Measurements from ENCODE around the gene SPATA7. TPM values are rescaled to one million over a fixed set of nuclear protein-coding genes. Genes with fewer than 3 reads are reported as not detected.
A peak's percentile ranks its signal among the peaks of the same experiment; 100 is the strongest.
"Not testable (repeated sequence)": the region's sequence is repeated elsewhere in the genome, so short reads cannot be mapped to it uniquely, and the experiment has no call there.

SPATA7 gene
- polyA plus RNA-seq, 1 of the 3 experiments (the other 2 are of a cell fraction): 3.5 TPM

- H4K20me1 ChIP-seq (ENCODE audit: insufficient read depth): no peaks in the 10 kb centered on the region
- H2AFZ ChIP-seq (ENCODE audit: low read depth): no peak overlapping the region
- H3K4me1 ChIP-seq (ENCODE audit: control insufficient read depth in 1 of 2, insufficient read depth in 2 of 2, low read depth in 1 of 2, low read length in 1 of 2): peaks cover 0 to 3% of the 10 kb centered on the region in 2 experiments; a peak in 1 of 4 replicates
- no peak overlapping the region for H3K4me2 ChIP-seq
- no peaks in the 10 kb centered on the region for H3K9me3 ChIP-seq
- WGBS (ENCODE audit: low lambda C conversion rate): 8% methylated on average over 3 of the region's 3 CpGs
- TF ChIP-seq EP300 (IDR thresholded peaks at IDR 0.05; ENCODE audit: borderline replicate concordance in 1 of 2, low read depth in 1 of 2, low read length in 1 of 2): no peak
- TF ChIP-seq RAD21 (IDR thresholded peaks at IDR 0.05; ENCODE audit: low read length): peak; percentile 66
- TF ChIP-seq SMC3 (IDR thresholded peaks at IDR 0.05; ENCODE audit: low read depth, low read length): peak; percentile 46
- TF ChIP-seq, protein P1, sequence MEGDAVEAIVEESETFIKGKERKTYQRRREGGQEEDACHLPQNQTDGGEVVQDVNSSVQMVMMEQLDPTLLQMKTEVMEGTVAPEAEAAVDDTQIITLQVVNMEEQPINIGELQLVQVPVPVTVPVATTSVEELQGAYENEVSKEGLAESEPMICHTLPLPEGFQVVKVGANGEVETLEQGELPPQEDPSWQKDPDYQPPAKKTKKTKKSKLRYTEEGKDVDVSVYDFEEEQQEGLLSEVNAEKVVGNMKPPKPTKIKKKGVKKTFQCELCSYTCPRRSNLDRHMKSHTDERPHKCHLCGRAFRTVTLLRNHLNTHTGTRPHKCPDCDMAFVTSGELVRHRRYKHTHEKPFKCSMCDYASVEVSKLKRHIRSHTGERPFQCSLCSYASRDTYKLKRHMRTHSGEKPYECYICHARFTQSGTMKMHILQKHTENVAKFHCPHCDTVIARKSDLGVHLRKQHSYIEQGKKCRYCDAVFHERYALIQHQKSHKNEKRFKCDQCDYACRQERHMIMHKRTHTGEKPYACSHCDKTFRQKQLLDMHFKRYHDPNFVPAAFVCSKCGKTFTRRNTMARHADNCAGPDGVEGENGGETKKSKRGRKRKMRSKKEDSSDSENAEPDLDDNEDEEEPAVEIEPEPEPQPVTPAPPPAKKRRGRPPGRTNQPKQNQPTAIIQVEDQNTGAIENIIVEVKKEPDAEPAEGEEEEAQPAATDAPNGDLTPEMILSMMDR (IDR thresholded peaks at IDR 0.05): peak; percentile 44
- H3K79me2 ChIP-seq (ENCODE audit: insufficient read depth): no peaks in the 10 kb centered on the region
- 0 out of 2 replicates have a peak, but pooled peaks cover 4% of the 10 kb centered on the region for H3K9me2 ChIP-seq
- H3K27ac ChIP-seq (ENCODE audit: low read depth in 2 of 2, low read length in 1 of 2): no peak overlapping the region
- DNase-seq: peak; percentile 22
- no peak overlapping the region for H3K4me3 ChIP-seq (ENCODE audit: low read depth in 2 of 2, low read length in 1 of 2)
- no peaks in the 10 kb centered on the region for H3F3A ChIP-seq (replicated peaks; ENCODE audit: insufficient read depth)
- no peak overlapping the region for H3K9ac ChIP-seq
- ChIA-PET POLR2A (no interaction called here), CTCF (interaction anchor here (0.7 to 9.2 kb wide), 25 partner anchors 9 to 434 kb away, joined by 3 to 135 read pairs (median 4); no protein-coding TSS in a partner anchor)
- no peaks in the 10 kb centered on the region for H3K27me3 ChIP-seq (ENCODE audit: insufficient read depth)
- H3K36me3 ChIP-seq (replicated peaks in 1 of 2; ENCODE audit: control insufficient read depth in 1 of 2, insufficient read depth in 2 of 2, low read length in 1 of 2): no peaks in the 10 kb centered on the region
These were observed 5.1 kb upstream of the SPATA7 start for GRCh38 chr14:88380405-88380804.

GRCh38 chr14:88381634-88382033 is 3.8 kb upstream of the SPATA7 start:
- H3K4me1 ChIP-seq (ENCODE audit: control insufficient read depth in 1 of 2, insufficient read depth in 2 of 2, low read depth in 1 of 2, low read length in 1 of 2); POLR2A ChIA-PET: not testable (repeated sequence)
- CTCF ChIA-PET: interaction anchor here (2.2 to 9.2 kb wide), 5 partner anchors 10 to 368 kb away, joined by 8 to 135 read pairs (median 19); no protein-coding TSS in a partner anchor

DNA sequence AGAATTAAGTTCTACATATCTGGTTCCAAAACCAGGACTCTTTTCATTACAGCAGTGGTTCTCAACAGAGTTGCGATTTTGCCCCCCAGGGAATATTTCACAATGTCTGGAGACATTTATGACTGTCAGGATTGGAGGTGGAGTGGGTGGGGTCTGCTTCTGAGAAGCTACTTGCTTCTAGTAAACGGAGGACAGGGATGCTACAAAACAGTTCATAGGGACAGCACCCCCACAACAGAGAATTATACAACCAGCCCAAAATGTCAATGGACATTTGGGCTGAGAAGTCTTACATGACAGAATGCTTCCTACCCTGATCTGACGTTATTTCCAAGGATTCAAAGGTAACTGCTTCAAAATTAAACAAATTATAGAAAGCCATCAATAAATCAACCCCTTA is 739 bp upstream of the SPATA7 start:
- POLR2A ChIA-PET: interaction anchor here (0.8 kb wide), 1 partner anchor 392 kb away, joined by 3 read pairs; the partner anchor contains the start of gene GALC
- CTCF ChIA-PET: interaction anchor here (1.1 to 9.2 kb wide), 3 partner anchors 190 to 372 kb away, joined by 3 to 135 read pairs (median 11); no protein-coding TSS in a partner anchor
- 34% methylated on average over 3 of the region's 3 CpGs for WGBS (ENCODE audit: low lambda C conversion rate)
- Histone ChIP-seq H3K4me3 (ENCODE audit: low read depth in 2 of 2, low read length in 1 of 2) (peak overlapping the region; percentile 85 to 97), H3K27me3 (ENCODE audit: insufficient read depth) (no peaks in the 10 kb centered on the region), H2AFZ (ENCODE audit: low read depth) (peak overlapping the region; percentile 88), H3K36me3 (replicated peaks in 1 of 2; ENCODE audit: control insufficient read depth in 1 of 2, insufficient read depth in 2 of 2, low read length in 1 of 2) (no peaks in the 10 kb centered on the region), H4K20me1 (ENCODE audit: insufficient read depth) (no peaks in the 10 kb centered on the region), H3K9me2 (no peaks in the 10 kb centered on the region), H3K4me1 (ENCODE audit: control insufficient read depth in 1 of 2, insufficient read depth in 2 of 2, low read depth in 1 of 2, low read length in 1 of 2) (peaks cover 0 to 8% of the 10 kb centered on the region in 2 experiments; a peak in 2 of 4 replicates), H3K79me2 (ENCODE audit: insufficient read depth) (peaks cover 7% of the 10 kb centered on the region; the same call in 1 of the 2 replicates), H3K9me3 (no peaks in the 10 kb centered on the region), H3K27ac (ENCODE audit: low read depth in 2 of 2, low read length in 1 of 2) (peak overlapping the region; percentile 57 to 85; a peak in 3 of 4 replicates), H3K4me2 (peak overlapping the region; percentile 84), H3K9ac (peak overlapping the region; percentile 75), H3F3A (replicated peaks; ENCODE audit: insufficient read depth) (no peaks in the 10 kb centered on the region)
- TF ChIP-seq NFIC (IDR thresholded peaks at IDR 0.05; ENCODE audit: borderline replicate concordance): no peak
- TF ChIP-seq, protein P2, sequence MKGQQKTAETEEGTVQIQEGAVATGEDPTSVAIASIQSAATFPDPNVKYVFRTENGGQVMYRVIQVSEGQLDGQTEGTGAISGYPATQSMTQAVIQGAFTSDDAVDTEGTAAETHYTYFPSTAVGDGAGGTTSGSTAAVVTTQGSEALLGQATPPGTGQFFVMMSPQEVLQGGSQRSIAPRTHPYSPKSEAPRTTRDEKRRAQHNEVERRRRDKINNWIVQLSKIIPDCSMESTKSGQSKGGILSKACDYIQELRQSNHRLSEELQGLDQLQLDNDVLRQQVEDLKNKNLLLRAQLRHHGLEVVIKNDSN (IDR thresholded peaks at IDR 0.05; ENCODE audit: borderline replicate concordance, low read depth): no peak
- no peak for TF ChIP-seq ELF1 (IDR thresholded peaks at IDR 0.05)
- no peak for TF ChIP-seq SMC3 (IDR thresholded peaks at IDR 0.05; ENCODE audit: low read depth, low read length)
- TF ChIP-seq JUND (IDR thresholded peaks at IDR 0.05): no peak
- no peak for TF ChIP-seq GATA2 (CRISPR knock-in tag; IDR thresholded peaks at IDR 0.05)
- TF ChIP-seq USF2 (IDR thresholded peaks at IDR 0.05; ENCODE audit: borderline replicate concordance, low read depth, low read length): no peak
- DNase-seq: peak; percentile 4

More at GRCh38 chr14:88381634-88382033, 3.8 kb upstream of the SPATA7 start:
- 84% methylated on average over 12 of the region's 12 CpGs for WGBS (ENCODE audit: low lambda C conversion rate)
- not testable (repeated sequence) for H3K4me2 ChIP-seq; H3K9me3 ChIP-seq; H3K9ac ChIP-seq; H3F3A ChIP-seq (replicated peaks; ENCODE audit: insufficient read depth); H3K4me3 ChIP-seq (ENCODE audit: low read depth in 2 of 2, low read length in 1 of 2); H3K79me2 ChIP-seq (ENCODE audit: insufficient read depth); H3K36me3 ChIP-seq (replicated peaks in 1 of 2; ENCODE audit: control insufficient read depth in 1 of 2, insufficient read depth in 2 of 2, low read length in 1 of 2); H2AFZ ChIP-seq (ENCODE audit: low read depth); H3K27ac ChIP-seq (ENCODE audit: low read depth in 2 of 2, low read length in 1 of 2); DNase-seq; H4K20me1 ChIP-seq (ENCODE audit: insufficient read depth); H3K9me2 ChIP-seq; H3K27me3 ChIP-seq (ENCODE audit: insufficient read depth)

Data from SK-N-SH (cell line).